ENCODE measurements around the gene BEST3.

- no peak for TF ChIP-seq CTCF (IDR thresholded peaks at IDR 0.05)
- no peak for TF ChIP-seq ZFX (IDR thresholded peaks at IDR 0.05; ENCODE audit: borderline replicate concordance)
Measured at GRCh38 chr12:69641546-69641945, 57.6 kb downstream of the BEST3 start.

Measured in 22Rv1 (cell line).